ENCODE data around the gene ALPG. TPM values are rescaled to one million over a fixed set of nuclear protein-coding genes. Genes with fewer than 3 reads are reported as not detected.
"Not testable (repeated sequence)": the region's sequence is repeated elsewhere in the genome, so short reads cannot be mapped to it uniquely, and the experiment has no call there.

ALPG gene
- total RNA-seq, 6 experiments from 2014 or later, result not detected

GRCh38 chr2:232393556-232393955, 13.1 kb upstream of the ALPG start:
- no peak for TF ChIP-seq CTCF (IDR thresholded peaks at IDR 0.05)
- DNase-seq, result no peak
- Mint-ChIP-seq H3K27me3 (ENCODE audit: insufficient read depth) (peaks cover 33% of the 10 kb centered on the region), H3K36me3 (ENCODE audit: low read depth) (no peaks in the 10 kb centered on the region; the same call in 1 of the 2 replicates), H3K4me3 (no peak overlapping the region), H3K4me1 (ENCODE audit: low read depth) (peaks cover 8% of the 10 kb centered on the region), H3K27ac (no peak overlapping the region), H3K9me3 (no peaks in the 10 kb centered on the region)

- DNase-seq; H3K27ac Mint-ChIP-seq; H3K9me3 Mint-ChIP-seq; H3K4me1 Mint-ChIP-seq (ENCODE audit: low read depth); H3K36me3 Mint-ChIP-seq (ENCODE audit: low read depth); H3K4me3 Mint-ChIP-seq: not testable (repeated sequence)
- peaks cover 31% of the 10 kb centered on the region for H3K27me3 Mint-ChIP-seq (ENCODE audit: insufficient read depth)
Measured at GRCh38 chr2:232394431-232394830, 12.2 kb upstream of the ALPG start.

- DNase-seq, result no peak
- no peak overlapping the region; the same call in 1 of the 2 replicates for H3K27ac Mint-ChIP-seq
- no peaks in the 10 kb centered on the region for H3K36me3 Mint-ChIP-seq (ENCODE audit: low read depth)
- TF ChIP-seq CTCF (IDR thresholded peaks at IDR 0.05), result no peak
- no peak overlapping the region for H3K4me3 Mint-ChIP-seq
- H3K4me1 Mint-ChIP-seq (ENCODE audit: low read depth), result no peaks in the 10 kb centered on the region; the same call in 1 of the 2 replicates
- H3K9me3 Mint-ChIP-seq, result no peaks in the 10 kb centered on the region
- H3K27me3 Mint-ChIP-seq (ENCODE audit: insufficient read depth), result peaks cover 21% of the 10 kb centered on the region
Measured at GRCh38 chr2:232395586-232395985, 11.1 kb upstream of the ALPG start.

- Mint-ChIP-seq H3K4me1 (ENCODE audit: low read depth) (no peaks in the 10 kb centered on the region; the same call in 1 of the 2 replicates), H3K27me3 (ENCODE audit: insufficient read depth) (peaks cover 15% of the 10 kb centered on the region), H3K4me3 (no peak overlapping the region), H3K9me3 (no peaks in the 10 kb centered on the region), H3K36me3 (ENCODE audit: low read depth) (no peaks in the 10 kb centered on the region), H3K27ac (no peak overlapping the region)
- TF ChIP-seq CTCF (IDR thresholded peaks at IDR 0.05), result no peak
- DNase-seq, result no peak
Measured at GRCh38 chr2:232396683-232397082, 10.0 kb upstream of the ALPG start.

GRCh38 chr2:232398293-232399034, 8.2 kb upstream of the ALPG start:
- Mint-ChIP-seq H3K27me3 (ENCODE audit: insufficient read depth) (peaks cover 17% of the 10 kb centered on the region), H3K36me3 (ENCODE audit: low read depth) (no peaks in the 10 kb centered on the region), H3K9me3 (no peaks in the 10 kb centered on the region), H3K27ac (no peak overlapping the region), H3K4me1 (ENCODE audit: low read depth) (no peaks in the 10 kb centered on the region; the same call in 1 of the 2 replicates), H3K4me3 (no peak overlapping the region)
- no peak for TF ChIP-seq CTCF (IDR thresholded peaks at IDR 0.05)
- no peak for DNase-seq

GRCh38 chr2:232400256-232401015, 6.2 kb upstream of the ALPG start:
- H3K27me3 Mint-ChIP-seq (ENCODE audit: insufficient read depth), result peaks cover 18% of the 10 kb centered on the region
- H3K36me3 Mint-ChIP-seq (ENCODE audit: low read depth), result no peaks in the 10 kb centered on the region
- H3K9me3 Mint-ChIP-seq, result no peaks in the 10 kb centered on the region
- H3K4me1 Mint-ChIP-seq (ENCODE audit: low read depth), result no peaks in the 10 kb centered on the region; the same call in 1 of the 2 replicates
- TF ChIP-seq CTCF (IDR thresholded peaks at IDR 0.05), result no peak
- DNase-seq, result no peak
- no peak overlapping the region for H3K4me3 Mint-ChIP-seq
- H3K27ac Mint-ChIP-seq, result no peak overlapping the region

Measured in HFFc6 (cell line).